ENCODE measurements around the gene GPR87.

The GPR87 gene

GRCh38 chr3:151316267-151316991 is at the start of gene GPR87:
Gene GPR87, minus strand, starts transcription at chr3:151316820. Its CDS starts 16,720 bp downstream, at chr3:151300100.
- TF ChIP-seq JUND (IDR thresholded peaks at IDR 0.05; ENCODE audit: low read depth), result no peak
- in situ Hi-C loops (cut with HindIII; ENCODE audit: low pct_unique_long_range_greater_than_20kb, low sequenced_read_pairs), result no loop called here
- peak in 1 of 2 experiments; percentile 69 for DNase-seq (ENCODE audit: low read depth in 1 of 2, low spot score in 1 of 2)

DNA sequence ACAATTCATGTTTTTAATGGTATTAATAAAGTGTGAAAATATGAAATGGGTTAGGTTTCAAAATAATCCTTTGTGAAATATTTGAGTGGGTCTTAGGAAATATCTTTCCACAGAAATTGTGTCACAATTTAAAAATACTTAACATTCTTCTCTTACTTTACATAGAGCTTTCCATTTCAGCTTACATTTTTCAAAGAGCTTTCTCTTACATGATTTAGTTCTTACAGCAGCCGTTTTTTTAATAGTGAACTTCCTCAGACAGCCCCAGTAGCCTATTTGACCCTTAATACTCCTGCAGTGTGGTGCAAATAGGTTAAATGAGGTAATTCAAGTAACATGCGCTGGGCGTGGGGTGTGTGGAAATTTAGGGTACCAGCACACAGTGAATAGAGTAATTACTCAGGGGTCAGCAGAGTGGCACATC is 46.1 kb upstream of the GPR87 start:
- no peak for DNase-seq (ENCODE audit: low read depth in 1 of 2, low spot score in 1 of 2)
- no peak for TF ChIP-seq JUND (IDR thresholded peaks at IDR 0.05; ENCODE audit: low read depth)
- in situ Hi-C loops (cut with HindIII; ENCODE audit: low pct_unique_long_range_greater_than_20kb, low sequenced_read_pairs), result no loop called here

GRCh38 chr3:151357463-151357850 is 40.8 kb upstream of the GPR87 start:
- no peak for DNase-seq (ENCODE audit: low read depth in 1 of 2, low spot score in 1 of 2)
- no peak for TF ChIP-seq JUND (IDR thresholded peaks at IDR 0.05; ENCODE audit: low read depth)

GRCh38 chr3:151356794-151357462 is 40.3 kb upstream of the GPR87 start:
- no peak for TF ChIP-seq JUND (IDR thresholded peaks at IDR 0.05; ENCODE audit: low read depth)
- no peak for DNase-seq (ENCODE audit: low read depth in 1 of 2, low spot score in 1 of 2)
- in situ Hi-C loops (cut with HindIII; ENCODE audit: low pct_unique_long_range_greater_than_20kb, low sequenced_read_pairs), result no loop called here

More at GRCh38 chr3:151357463-151357850, 40.8 kb upstream of the GPR87 start:
- in situ Hi-C loops (cut with HindIII; ENCODE audit: low pct_unique_long_range_greater_than_20kb, low sequenced_read_pairs), result no loop called here

DNA sequence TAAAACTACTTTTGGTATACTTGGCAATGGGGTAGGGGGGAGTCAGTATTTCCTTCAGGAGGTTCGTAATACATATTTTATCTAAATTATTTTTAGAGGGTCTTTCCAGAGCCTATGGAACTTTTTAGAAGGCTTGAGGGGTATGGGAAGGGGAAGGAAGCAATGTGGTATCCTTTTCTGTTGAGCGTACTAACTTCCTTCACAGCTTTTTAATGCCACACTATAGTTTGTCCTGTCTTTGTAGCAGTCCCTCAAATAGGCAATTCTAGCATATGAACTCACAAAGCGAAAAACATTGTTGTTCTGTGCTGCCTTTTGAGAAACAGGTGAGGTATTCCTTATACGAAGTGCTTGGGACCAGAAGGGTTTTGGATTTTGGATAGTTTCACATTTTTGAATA is 35.0 kb upstream of the GPR87 start:
- no peak for DNase-seq (ENCODE audit: low read depth in 1 of 2, low spot score in 1 of 2)
- in situ Hi-C loops (cut with HindIII; ENCODE audit: low pct_unique_long_range_greater_than_20kb, low sequenced_read_pairs), result no loop called here
- no peak for TF ChIP-seq JUND (IDR thresholded peaks at IDR 0.05; ENCODE audit: low read depth)

DNA sequence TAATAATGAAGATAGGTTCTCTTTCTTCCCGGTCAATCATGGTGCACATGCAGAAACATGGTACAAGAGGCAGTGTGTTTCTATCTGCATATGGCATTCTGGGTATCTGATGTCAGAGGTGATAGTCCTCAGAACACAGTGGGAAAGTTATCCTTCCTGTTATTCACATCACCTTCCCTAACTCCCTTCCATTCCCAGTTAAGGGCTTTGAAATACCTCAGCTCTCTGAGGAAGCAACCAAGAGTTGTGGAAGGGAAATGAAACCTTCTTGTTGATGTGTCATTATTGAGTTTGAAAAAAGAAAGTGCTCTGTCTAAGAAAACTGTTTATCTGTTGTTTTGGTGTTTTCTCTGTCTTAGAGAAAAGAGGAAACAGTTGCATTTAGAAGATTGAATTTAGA is 34.6 kb upstream of the GPR87 start:
- in situ Hi-C loops (cut with HindIII; ENCODE audit: low pct_unique_long_range_greater_than_20kb, low sequenced_read_pairs), result no loop called here

DNA sequence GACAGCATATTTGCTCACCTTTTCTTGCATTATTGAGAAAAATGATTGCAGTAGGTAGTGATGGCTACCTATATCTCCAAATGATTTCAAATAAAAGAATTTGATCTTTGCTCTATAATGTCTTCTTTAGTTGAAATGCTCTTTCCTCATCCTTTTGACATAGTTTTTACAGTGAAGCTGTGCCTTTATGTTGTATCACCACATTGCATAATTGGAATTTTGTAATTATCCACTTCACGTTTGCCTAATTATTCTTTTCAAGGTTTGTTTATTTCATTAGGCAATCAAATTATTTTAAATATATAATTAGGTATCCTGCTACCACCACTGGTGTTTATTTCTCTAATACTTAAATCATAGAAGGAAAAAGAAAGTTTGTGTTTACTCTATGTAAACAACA is 34.0 kb upstream of the GPR87 start:
- TF ChIP-seq JUND (IDR thresholded peaks at IDR 0.05; ENCODE audit: low read depth), result no peak
- DNase-seq (ENCODE audit: low read depth in 1 of 2, low spot score in 1 of 2), result no peak
- in situ Hi-C loops (cut with HindIII; ENCODE audit: low pct_unique_long_range_greater_than_20kb, low sequenced_read_pairs), result no loop called here

More for the DNA sequence above, 34.6 kb upstream of the GPR87 start:
- TF ChIP-seq JUND (IDR thresholded peaks at IDR 0.05; ENCODE audit: low read depth), result no peak
- no peak for DNase-seq (ENCODE audit: low read depth in 1 of 2, low spot score in 1 of 2)

DNA sequence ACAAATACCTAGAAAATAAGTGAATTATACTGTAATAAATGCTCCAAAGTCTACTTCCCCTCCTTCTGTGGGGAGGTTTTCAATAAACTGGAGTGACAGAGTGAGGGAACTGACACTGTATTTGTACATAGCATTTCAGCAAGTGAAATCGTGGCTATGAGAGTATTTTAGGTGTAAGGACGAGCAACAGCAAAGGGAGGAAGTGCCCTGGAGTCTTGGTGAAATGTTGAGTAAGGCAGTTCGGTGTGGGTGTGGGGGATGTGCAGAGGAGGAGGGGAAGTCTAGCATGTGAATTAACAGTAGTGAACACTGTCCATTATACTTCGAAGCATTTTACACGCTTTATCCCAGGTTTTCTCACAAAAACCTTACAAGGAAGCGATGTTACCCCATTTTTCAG is 30.8 kb upstream of the GPR87 start:
- DNase-seq (ENCODE audit: low read depth in 1 of 2, low spot score in 1 of 2), result no peak
- in situ Hi-C loops (cut with HindIII; ENCODE audit: low pct_unique_long_range_greater_than_20kb, low sequenced_read_pairs), result no loop called here
- TF ChIP-seq JUND (IDR thresholded peaks at IDR 0.05; ENCODE audit: low read depth), result no peak

DNA sequence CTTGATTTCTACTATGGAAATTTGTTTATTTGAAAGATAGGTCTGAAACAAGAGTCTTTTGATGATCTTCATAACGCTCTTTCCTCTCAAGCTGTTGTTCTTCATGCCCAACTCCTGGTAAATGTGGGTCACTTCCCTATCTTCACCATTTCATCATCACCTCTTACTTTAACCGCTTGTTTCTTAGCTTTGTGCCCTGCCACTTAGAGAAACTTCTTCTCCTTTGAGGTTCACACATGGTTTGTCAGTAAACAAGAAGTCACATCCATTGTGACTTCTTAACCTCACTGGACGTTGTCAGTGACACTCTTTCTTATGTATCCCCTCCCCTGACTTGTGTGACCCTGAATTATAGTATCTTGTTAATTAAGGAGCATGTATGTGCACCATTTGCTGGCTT is 29.7 kb upstream of the GPR87 start:
- DNase-seq (ENCODE audit: low read depth in 1 of 2, low spot score in 1 of 2), result no peak
- in situ Hi-C loops (cut with HindIII; ENCODE audit: low pct_unique_long_range_greater_than_20kb, low sequenced_read_pairs), result no loop called here

DNA sequence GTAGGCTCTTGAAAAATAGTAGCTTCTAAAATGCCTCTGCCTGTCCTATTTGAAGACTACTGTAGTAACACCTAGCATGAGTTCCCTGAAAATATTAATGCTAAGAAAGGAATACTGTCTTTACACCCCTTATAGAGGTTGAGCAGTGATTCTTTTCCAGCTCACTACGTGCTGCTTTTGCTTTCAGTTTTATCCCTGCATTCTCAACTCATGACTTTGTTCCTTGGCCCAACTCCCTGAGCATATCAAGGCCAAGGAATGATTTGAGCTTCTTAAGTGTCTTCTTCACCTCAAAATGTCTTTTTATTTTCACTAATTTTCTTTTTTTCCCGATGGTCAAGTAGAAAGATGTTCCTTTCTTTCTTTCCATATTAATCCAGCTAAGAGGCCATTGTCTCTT is 29.2 kb upstream of the GPR87 start:
- no peak for TF ChIP-seq JUND (IDR thresholded peaks at IDR 0.05; ENCODE audit: low read depth)
- DNase-seq (ENCODE audit: low read depth in 1 of 2, low spot score in 1 of 2), result no peak
- in situ Hi-C loops (cut with HindIII; ENCODE audit: low pct_unique_long_range_greater_than_20kb, low sequenced_read_pairs), result no loop called here

More for the DNA sequence above, 29.7 kb upstream of the GPR87 start:
- TF ChIP-seq JUND (IDR thresholded peaks at IDR 0.05; ENCODE audit: low read depth), result no peak

- no peak for DNase-seq (ENCODE audit: low read depth in 1 of 2, low spot score in 1 of 2)
- no peak for TF ChIP-seq JUND (IDR thresholded peaks at IDR 0.05; ENCODE audit: low read depth)
- in situ Hi-C loops (cut with HindIII; ENCODE audit: low pct_unique_long_range_greater_than_20kb, low sequenced_read_pairs), result no loop called here
Measured at GRCh38 chr3:151331696-151332095, 15.1 kb upstream of the GPR87 start.

DNA sequence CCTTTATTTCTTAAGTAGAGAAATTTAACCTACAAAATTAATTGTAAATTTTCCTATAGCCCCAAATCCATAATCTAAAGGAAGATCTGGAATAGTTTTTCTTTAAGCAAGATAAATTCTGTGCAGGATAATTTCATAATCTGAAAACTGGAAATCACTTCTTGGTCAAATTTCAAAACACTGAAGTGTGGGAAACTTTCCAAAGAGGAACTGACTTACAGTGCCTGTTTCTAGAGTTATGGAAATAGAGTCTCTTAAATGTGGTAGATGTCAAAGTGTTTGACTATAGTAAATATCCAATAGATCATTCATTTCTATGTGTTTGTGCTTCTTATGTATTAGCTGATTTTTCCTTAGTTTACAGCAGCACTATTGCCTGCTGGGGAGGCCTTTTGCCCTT is 14.3 kb upstream of the GPR87 start:
- no peak for TF ChIP-seq JUND (IDR thresholded peaks at IDR 0.05; ENCODE audit: low read depth)
- DNase-seq (ENCODE audit: low read depth in 1 of 2, low spot score in 1 of 2), result no peak
- in situ Hi-C loops (cut with HindIII; ENCODE audit: low pct_unique_long_range_greater_than_20kb, low sequenced_read_pairs), result no loop called here

DNA sequence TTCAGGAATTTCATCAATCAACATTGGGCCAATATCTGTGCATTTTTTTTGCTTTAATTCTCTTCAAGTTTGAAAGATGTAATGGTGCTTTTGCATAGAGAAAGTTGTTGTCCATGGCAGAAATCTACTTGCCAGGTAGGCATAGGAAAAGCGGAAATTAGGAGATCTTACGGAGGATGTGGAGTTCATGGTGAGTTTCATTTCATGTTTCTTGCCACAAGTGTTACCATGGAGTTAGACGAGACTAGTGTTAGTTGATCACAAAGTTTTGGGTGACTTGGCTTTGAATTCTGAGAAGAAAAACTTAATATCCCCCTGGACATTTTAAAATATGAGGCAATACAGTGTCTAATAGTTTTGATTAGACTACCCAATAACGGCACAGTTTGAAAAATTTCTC is 13.8 kb upstream of the GPR87 start:
- no peak for TF ChIP-seq JUND (IDR thresholded peaks at IDR 0.05; ENCODE audit: low read depth)
- no peak for DNase-seq (ENCODE audit: low read depth in 1 of 2, low spot score in 1 of 2)
- in situ Hi-C loops (cut with HindIII; ENCODE audit: low pct_unique_long_range_greater_than_20kb, low sequenced_read_pairs), result no loop called here

Data from T47D (cell line).